Lower leg skin (tissue), 3 donors: ENCODE data around the gene EXOSC6.
A peak's percentile ranks its signal among the peaks of the same experiment; 100 is the strongest.

ENCODE experiments used
- CTCF ChIP-seq, 3 donors: fragments of 450-650 bp; IDR thresholded peaks; one replicate each; pipeline ENCODE4 v1.5.1; 2016; ENCODE audit warnings: antibody characterized with exemption in 3 of 3, mild to moderate bottlenecking in 3 of 3, moderate library complexity in 2 of 3
- POLR2A ChIP-seq, 2 donors: fragments of 450-650 bp; IDR thresholded peaks; one replicate each; pipeline ENCODE4 v1.6.1; 2016 to 2017; ENCODE audit warnings: antibody characterized with exemption in 2 of 2, mild to moderate bottlenecking in 1 of 2, moderate library complexity in 1 of 2

DNA sequence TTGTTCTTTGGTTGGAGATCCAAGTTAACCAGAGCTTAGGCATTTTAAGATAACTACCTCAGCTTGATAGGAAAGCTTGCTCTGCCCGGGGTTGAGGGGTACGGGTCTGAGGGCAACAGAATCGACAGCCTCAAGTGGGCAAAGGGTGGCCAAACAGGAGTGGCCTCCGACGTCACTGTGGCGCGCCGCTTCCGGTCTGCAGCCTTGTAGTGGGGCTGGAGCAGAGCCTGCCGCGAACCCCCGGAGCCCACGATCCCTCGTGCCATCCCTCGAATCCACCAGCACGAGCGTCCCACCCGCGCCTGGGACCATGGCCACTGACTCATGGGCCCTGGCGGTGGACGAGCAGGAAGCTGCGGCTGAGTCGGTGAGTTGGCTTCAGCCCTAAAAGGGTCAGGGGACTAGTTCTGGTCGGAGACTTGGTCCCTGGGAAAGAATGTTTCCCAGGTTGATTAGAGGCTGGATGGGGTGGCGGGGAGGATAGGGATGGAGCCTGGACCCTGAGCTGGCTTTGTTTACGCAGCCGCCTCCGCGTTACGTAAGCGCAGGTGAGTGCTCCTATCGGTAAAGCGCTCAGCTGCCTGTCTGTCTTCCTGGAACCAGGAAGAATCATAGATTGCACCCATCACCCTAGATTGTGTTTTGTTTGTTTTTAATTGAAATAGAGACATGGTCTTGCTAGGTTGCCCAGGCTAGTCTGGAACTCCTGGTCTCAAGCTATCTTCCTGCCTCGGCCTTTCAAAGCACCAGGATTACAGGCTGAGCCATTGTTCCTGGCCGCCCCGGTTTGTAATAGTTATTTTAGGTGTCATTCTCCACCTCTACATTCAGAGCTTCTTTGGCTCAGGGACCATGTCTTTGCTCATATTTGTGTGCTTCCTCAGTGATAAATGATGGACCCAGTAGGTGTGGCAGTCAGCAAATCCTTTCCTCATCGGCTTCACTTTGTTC lies 47.5 kb upstream of the EXOSC6 start, which contains the start of gene DDX19B:
- TF ChIP-seq POLR2A (IDR thresholded peaks at IDR 0.05), result peak in 1 of 2 donors; percentile 40
- TF ChIP-seq CTCF (IDR thresholded peaks at IDR 0.05), result no peak
